SK-N-SH (cell line): ENCODE results near the gene PCSK7. TPM values are rescaled to one million over a fixed set of nuclear protein-coding genes. Genes with fewer than 3 reads are reported as not detected.

Source experiments
- CTCF ChIA-PET: fragments of 300-600, 350-600 bp; formaldehyde crosslinking; extraction: SDS; loops from one replicate; lab custom pipeline; 2021; lab: Yijun Ruan, JAX
- POLR2A ChIA-PET: fragments of 350-600 bp; sonication (Branson Sonifier 250); formaldehyde crosslinking; extraction: SDS; loops from one replicate; lab custom pipeline; 2020; ENCODE audit warnings: antibody characterized with exemption, inconsistent platforms; lab: Yijun Ruan, JAX
- DNase-seq: peaks from one replicate; pipeline ENCODE4 v3.0.0; 2012
- H2AFZ ChIP-seq: fragments of 200-600 bp; sonication (generic); 2 replicates; pipeline ENCODE4 v1.8.1; 2016; ENCODE audit warnings: antibody characterized with exemption, mild to moderate bottlenecking, low read depth
- H3F3A ChIP-seq: fragments of 200-600 bp; sonication (generic); replicated peaks from 2 replicates; pipeline ENCODE3; 2016; ENCODE audit warnings: antibody characterized with exemption, mild to moderate bottlenecking; ENCODE audit not compliant: insufficient read depth
- H3K27ac ChIP-seq, 2 experiments: fragments of 200-500 bp in 1 of 2; fragments of 200-600 bp in 1 of 2; sonication (Bioruptor generic) in 1 of 2; sonication (generic), shearing (Covaris generic) in 1 of 2; 2 replicates each; pipeline versions ENCODE4 v1.5.1 to v1.6.1; 2014 to 2016; ENCODE audit warnings: low read depth in 2 of 2, inconsistent platforms in 1 of 2, low read length in 1 of 2, mild to moderate bottlenecking in 1 of 2, mixed read lengths in 1 of 2
- H3K27me3 ChIP-seq: fragments of 200-600 bp; sonication (generic), shearing (Covaris generic); 2 replicates; pipeline ENCODE4 v1.6.1; 2016; ENCODE audit warnings: mixed run types; ENCODE audit not compliant: insufficient read depth
- H3K36me3 ChIP-seq, 2 experiments: fragments of 200-500 bp in 1 of 2; fragments of 200-600 bp in 1 of 2; sonication (Bioruptor generic) in 1 of 2; sonication (generic) in 1 of 2; replicated peaks in 1 of 2; 2 replicates each; pipeline versions ENCODE3 to v1.5.1; 2014 to 2016; ENCODE audit warnings: low read length in 1 of 2, mild to moderate bottlenecking in 1 of 2; ENCODE audit not compliant: insufficient read depth in 2 of 2, control insufficient read depth in 1 of 2
- H3K4me1 ChIP-seq, 2 experiments: fragments of 200-500 bp in 1 of 2; fragments of 200-600 bp in 1 of 2; sonication (Bioruptor generic) in 1 of 2; sonication (generic), shearing (Covaris generic) in 1 of 2; 2 replicates each; pipeline versions ENCODE4 v1.5.1 to v1.6.1; 2014 to 2016; ENCODE audit warnings: low read depth in 1 of 2, low read length in 1 of 2, mixed run types in 1 of 2; ENCODE audit not compliant: insufficient read depth in 2 of 2, control insufficient read depth in 1 of 2
- H3K4me2 ChIP-seq: fragments of 200-600 bp; sonication (generic), shearing (Covaris generic); 2 replicates; pipeline ENCODE4 v1.6.1; 2017; ENCODE audit warnings: mixed run types
- H3K4me3 ChIP-seq, 2 experiments: fragments of 200-500 bp in 1 of 2; fragments of 200-600 bp in 1 of 2; sonication (Bioruptor generic) in 1 of 2; sonication (generic), shearing (Covaris generic) in 1 of 2; 2 replicates each; pipeline versions ENCODE4 v1.5.1 to v1.8.1; 2014 to 2016; ENCODE audit warnings: low read depth in 2 of 2, inconsistent platforms in 1 of 2, low read length in 1 of 2, mild to moderate bottlenecking in 1 of 2, mixed read lengths in 1 of 2, moderate library complexity in 1 of 2
- H3K79me2 ChIP-seq: fragments of 200-600 bp; sonication (generic); 2 replicates; pipeline ENCODE4 v1.8.1; 2017; ENCODE audit warnings: mild to moderate bottlenecking; ENCODE audit not compliant: insufficient read depth
- H3K9ac ChIP-seq: fragments of 200-600 bp; sonication (generic); 2 replicates; pipeline ENCODE4 v1.6.1; 2017; ENCODE audit warnings: mixed run types
- H3K9me2 ChIP-seq: fragments of 200-600 bp; sonication (generic); 2 replicates; pipeline ENCODE4 v1.6.1; 2017; ENCODE audit warnings: mixed run types
- H3K9me3 ChIP-seq: fragments of 200-600 bp; sonication (generic); 2 replicates; pipeline ENCODE4 v1.6.1; 2017; ENCODE audit warnings: mixed run types, mild to moderate bottlenecking, moderate library complexity
- H4K20me1 ChIP-seq: fragments of 200-600 bp; sonication (generic); 2 replicates; pipeline ENCODE4 v1.6.1; 2017; ENCODE audit warnings: mild to moderate bottlenecking, mixed run types; ENCODE audit not compliant: insufficient read depth
- EZH2phosphoT487 ChIP-seq: fragments of 200-600 bp; sonication (generic); IDR thresholded peaks from 2 replicates; pipeline ENCODE4 v1.6.1; 2017; ENCODE audit warnings: low read depth, mixed run types, mild to moderate bottlenecking, antibody characterized with exemption, moderate library complexity, borderline replicate concordance
- FOSL2 ChIP-seq: IDR thresholded peaks from 2 replicates; pipeline ENCODE4 v1.4.0; 2012; ENCODE audit warnings: low read depth, mild to moderate bottlenecking, moderate library complexity, borderline replicate concordance
- JUND ChIP-seq: IDR thresholded peaks from 2 replicates; pipeline ENCODE4 v1.4.0; 2012
- MEF2A ChIP-seq: IDR thresholded peaks from 2 replicates; pipeline ENCODE4 v1.4.0; 2012; ENCODE audit warnings: low read depth, borderline replicate concordance
- RAD21 ChIP-seq: IDR thresholded peaks from 2 replicates; pipeline ENCODE4 v1.6.1; 2012; ENCODE audit warnings: mild to moderate bottlenecking, low read length
- SMC3 ChIP-seq: IDR thresholded peaks from 2 replicates; pipeline ENCODE4 v1.6.1; 2012; ENCODE audit warnings: low read depth, low read length, improper control_type of control experiment
- TEAD4 ChIP-seq: IDR thresholded peaks from 2 replicates; pipeline ENCODE4 v1.4.0; 2012; ENCODE audit warnings: mild to moderate bottlenecking, borderline replicate concordance; ENCODE audit not compliant: insufficient read depth
- WGBS: methylation state at CpG from one replicate; pipeline ENCODE4 v1.1.6; 2017; ENCODE audit warnings: low lambda C conversion rate; 5-methylcytosine and 5-hydroxymethylcytosine counted together
- polyA plus RNA-seq, 3 experiments: library from polyadenylated mRNA; depleted of rRNA; stranded (reverse); fragments of >200 nt; gene quantifications; 2 replicates each; pipeline ENCODE4 v1.2.3, GENCODE V29; 2012
- TF ChIP-seq, protein P1 (sequence below): IDR thresholded peaks from 2 replicates; pipeline ENCODE4 v1.4.0; 2012; ENCODE audit warnings: low read depth, borderline replicate concordance
- TF ChIP-seq, protein P2 (sequence below): fragments of 200-600 bp; sonication (generic); IDR thresholded peaks from 2 replicates; pipeline ENCODE4 v1.6.1; 2017; ENCODE audit warnings: antibody characterized with exemption, mild to moderate bottlenecking, moderate library complexity
- TF ChIP-seq, protein P3 (sequence below): IDR thresholded peaks from 2 replicates; pipeline ENCODE4; 2012
- TF ChIP-seq, protein P4 (sequence below): fragments of 150-350 bp; IDR thresholded peaks from 2 replicates; pipeline ENCODE4 v1.6.1; 2016; ENCODE audit warnings: mild to moderate bottlenecking, low read depth, low read length
- TF ChIP-seq, protein P5 (sequence below): IDR thresholded peaks from 2 replicates; pipeline ENCODE4 v1.4.0; 2012; ENCODE audit warnings: low read depth

The PCSK7 gene
- polyA plus RNA-seq, 1 of the 3 experiments (the other 2 are of a cell fraction) = 49.7 TPM

DNA sequence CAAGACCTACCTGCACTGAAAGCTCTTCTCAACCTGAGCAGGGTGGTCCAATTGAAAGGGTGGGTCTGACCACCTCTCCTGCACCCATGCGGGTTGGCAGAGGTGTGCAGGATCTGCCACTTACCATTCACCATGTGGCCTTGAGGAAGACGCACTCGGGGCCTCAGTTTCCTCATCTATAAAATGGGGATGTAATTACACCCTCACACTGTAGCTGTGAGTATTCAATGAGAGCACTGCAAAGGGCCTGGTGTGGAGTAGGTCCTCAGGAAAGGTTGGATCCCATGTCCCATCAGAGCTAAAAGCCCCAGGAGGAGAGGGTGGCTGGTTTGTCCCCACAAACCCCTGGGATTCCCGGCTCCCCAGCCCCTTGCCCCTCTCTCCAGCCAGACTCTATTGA, 33.3 kb downstream of the PCSK7 start (continued):
- TF ChIP-seq, protein P1, sequence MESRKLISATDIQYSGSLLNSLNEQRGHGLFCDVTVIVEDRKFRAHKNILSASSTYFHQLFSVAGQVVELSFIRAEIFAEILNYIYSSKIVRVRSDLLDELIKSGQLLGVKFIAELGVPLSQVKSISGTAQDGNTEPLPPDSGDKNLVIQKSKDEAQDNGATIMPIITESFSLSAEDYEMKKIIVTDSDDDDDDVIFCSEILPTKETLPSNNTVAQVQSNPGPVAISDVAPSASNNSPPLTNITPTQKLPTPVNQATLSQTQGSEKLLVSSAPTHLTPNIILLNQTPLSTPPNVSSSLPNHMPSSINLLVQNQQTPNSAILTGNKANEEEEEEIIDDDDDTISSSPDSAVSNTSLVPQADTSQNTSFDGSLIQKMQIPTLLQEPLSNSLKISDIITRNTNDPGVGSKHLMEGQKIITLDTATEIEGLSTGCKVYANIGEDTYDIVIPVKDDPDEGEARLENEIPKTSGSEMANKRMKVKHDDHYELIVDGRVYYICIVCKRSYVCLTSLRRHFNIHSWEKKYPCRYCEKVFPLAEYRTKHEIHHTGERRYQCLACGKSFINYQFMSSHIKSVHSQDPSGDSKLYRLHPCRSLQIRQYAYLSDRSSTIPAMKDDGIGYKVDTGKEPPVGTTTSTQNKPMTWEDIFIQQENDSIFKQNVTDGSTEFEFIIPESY = no peak

DNA sequence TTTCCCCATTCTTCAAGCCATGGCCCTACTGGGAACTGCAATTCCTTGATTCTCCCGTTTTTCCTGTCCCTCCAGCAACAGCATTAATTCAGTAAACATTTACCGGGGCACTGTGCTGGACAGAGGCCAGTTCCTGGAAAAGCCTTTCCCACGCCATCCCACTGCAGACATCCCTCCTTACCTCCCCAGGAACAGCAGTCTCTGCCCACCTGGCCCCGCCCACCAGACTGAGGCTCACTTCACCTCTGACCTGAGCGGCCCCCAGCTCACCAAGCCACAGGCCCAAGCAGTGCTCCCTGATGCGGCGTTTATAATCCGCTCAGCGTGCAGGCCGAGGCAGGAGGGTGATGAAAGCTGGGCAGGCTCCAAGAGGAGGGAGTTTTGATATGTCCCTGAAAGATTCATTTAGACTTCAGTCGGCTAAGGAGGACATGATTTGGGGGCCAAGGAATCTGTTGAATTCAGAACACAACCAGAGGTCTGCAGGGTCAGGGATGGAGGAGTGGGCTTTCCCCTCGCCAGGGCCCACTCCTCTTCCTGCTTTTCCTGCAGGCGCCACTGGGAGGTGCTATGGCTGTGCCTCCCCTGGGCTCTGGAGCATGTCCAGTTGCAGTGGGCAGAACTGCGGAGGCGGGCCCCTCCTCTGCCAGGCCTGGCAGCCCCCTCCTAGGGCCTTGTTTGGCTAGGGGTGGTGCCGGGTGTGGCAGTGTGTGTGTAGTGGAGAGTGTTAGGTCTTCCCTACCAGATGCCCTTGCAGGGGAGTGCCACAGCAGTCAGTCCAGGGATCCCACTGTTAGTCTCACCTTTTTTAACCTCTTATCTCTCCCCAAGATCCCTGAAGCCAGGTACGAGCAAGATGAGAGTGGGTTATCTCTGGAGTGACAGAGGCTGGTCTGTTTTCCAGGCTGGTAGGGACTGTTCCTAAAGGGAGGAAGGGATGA, 34.1 kb downstream of the PCSK7 start:
- Histone ChIP-seq H3K4me2 (peak overlapping the region; percentile 77), H4K20me1 (peaks cover 11% of the 10 kb centered on the region; the same call in 1 of the 2 replicates), H3K27me3 (no peaks in the 10 kb centered on the region), H3K36me3 (peaks cover 0 to 4% of the 10 kb centered on the region in 2 experiments), H3F3A (peaks cover 8% of the 10 kb centered on the region), H2AFZ (no peak overlapping the region), H3K27ac (peak overlapping the region in 1 of 2 experiments; percentile 75; a peak in 3 of 4 replicates), H3K79me2 (peaks cover 55% of the 10 kb centered on the region)
- 93% methylated on average over 14 of the region's 17 CpGs for WGBS
- POLR2A ChIA-PET = interaction anchor here (0.6 to 1.1 kb wide), 3 partner anchors 17 to 24 kb away, joined by 3 to 4 read pairs (median 3); partner anchors contain the start of gene SIDT2
- no peak for TF ChIP-seq JUND
- TF ChIP-seq, protein P2, sequence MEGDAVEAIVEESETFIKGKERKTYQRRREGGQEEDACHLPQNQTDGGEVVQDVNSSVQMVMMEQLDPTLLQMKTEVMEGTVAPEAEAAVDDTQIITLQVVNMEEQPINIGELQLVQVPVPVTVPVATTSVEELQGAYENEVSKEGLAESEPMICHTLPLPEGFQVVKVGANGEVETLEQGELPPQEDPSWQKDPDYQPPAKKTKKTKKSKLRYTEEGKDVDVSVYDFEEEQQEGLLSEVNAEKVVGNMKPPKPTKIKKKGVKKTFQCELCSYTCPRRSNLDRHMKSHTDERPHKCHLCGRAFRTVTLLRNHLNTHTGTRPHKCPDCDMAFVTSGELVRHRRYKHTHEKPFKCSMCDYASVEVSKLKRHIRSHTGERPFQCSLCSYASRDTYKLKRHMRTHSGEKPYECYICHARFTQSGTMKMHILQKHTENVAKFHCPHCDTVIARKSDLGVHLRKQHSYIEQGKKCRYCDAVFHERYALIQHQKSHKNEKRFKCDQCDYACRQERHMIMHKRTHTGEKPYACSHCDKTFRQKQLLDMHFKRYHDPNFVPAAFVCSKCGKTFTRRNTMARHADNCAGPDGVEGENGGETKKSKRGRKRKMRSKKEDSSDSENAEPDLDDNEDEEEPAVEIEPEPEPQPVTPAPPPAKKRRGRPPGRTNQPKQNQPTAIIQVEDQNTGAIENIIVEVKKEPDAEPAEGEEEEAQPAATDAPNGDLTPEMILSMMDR = peak; percentile 49
- TF ChIP-seq, all 33 proteins: peak for 1
- Histone ChIP-seq H3K9ac (peak overlapping the region; percentile 64), H3K9me2 (no peaks in the 10 kb centered on the region), H3K4me1 (peaks cover 9 to 13% of the 10 kb centered on the region in 2 experiments; a peak in 3 of 4 replicates), H3K9me3 (no peaks in the 10 kb centered on the region), H3K4me3 (peak overlapping the region in 1 of 2 experiments; percentile 51; a peak in 1 of 4 replicates)
- CTCF ChIA-PET = interaction anchor here (0.7 to 2.0 kb wide), 6 partner anchors 12 to 75 kb away, joined by 3 to 6 read pairs (median 3); no protein-coding TSS in a partner anchor
- DNase-seq = peak; percentile 77

DNA sequence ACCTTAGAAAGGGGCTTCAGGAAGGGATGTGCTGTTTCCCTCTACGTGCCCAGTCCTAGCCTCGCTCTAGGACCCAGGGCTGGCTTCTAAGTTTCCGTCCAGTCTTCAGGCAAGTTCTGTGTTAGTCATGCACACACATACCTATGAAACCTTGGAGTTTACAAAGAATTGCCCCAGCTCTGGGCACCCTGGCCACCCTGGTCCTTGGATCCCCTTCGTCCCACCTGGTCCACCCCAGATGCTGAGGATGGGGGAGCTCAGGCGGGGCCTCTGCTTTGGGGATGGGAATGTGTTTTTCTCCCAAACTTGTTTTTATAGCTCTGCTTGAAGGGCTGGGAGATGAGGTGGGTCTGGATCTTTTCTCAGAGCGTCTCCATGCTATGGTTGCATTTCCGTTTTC, 34.9 kb downstream of the PCSK7 start:
- Histone ChIP-seq H3K27me3 (no peaks in the 10 kb centered on the region), H3K4me3 (no peak overlapping the region), H3K27ac (no peak overlapping the region), H2AFZ (no peak overlapping the region), H3K9me2 (no peaks in the 10 kb centered on the region), H3K9me3 (no peaks in the 10 kb centered on the region), H3K4me2 (no peak overlapping the region), H3K9ac (no peak overlapping the region), H3K36me3 (peaks cover 0 to 8% of the 10 kb centered on the region in 2 experiments), H3K79me2 (peaks cover 47% of the 10 kb centered on the region), H3F3A (peaks cover 8% of the 10 kb centered on the region), H4K20me1 (peaks cover 3% of the 10 kb centered on the region; the same call in 1 of the 2 replicates), H3K4me1 (peaks cover 9 to 10% of the 10 kb centered on the region in 2 experiments; a peak in 3 of 4 replicates)
- 93% methylated on average over 6 of the region's 7 CpGs for WGBS
- POLR2A ChIA-PET = interaction anchor here (0.6 to 1.1 kb wide), 3 partner anchors 16 to 25 kb away, joined by 3 to 4 read pairs (median 3); partner anchors contain the start of gene SIDT2
- DNase-seq = no peak
- CTCF ChIA-PET = interaction anchor here (0.7 to 2.0 kb wide), 3 partner anchors 15 to 74 kb away, joined by 3 to 6 read pairs (median 4); no protein-coding TSS in a partner anchor
- TF ChIP-seq TEAD4 (no peak), EZH2phosphoT487 (no peak), SMC3 (no peak), RAD21 (no peak), JUND (no peak), FOSL2 (no peak), MEF2A (no peak)
- TF ChIP-seq, protein P3, sequence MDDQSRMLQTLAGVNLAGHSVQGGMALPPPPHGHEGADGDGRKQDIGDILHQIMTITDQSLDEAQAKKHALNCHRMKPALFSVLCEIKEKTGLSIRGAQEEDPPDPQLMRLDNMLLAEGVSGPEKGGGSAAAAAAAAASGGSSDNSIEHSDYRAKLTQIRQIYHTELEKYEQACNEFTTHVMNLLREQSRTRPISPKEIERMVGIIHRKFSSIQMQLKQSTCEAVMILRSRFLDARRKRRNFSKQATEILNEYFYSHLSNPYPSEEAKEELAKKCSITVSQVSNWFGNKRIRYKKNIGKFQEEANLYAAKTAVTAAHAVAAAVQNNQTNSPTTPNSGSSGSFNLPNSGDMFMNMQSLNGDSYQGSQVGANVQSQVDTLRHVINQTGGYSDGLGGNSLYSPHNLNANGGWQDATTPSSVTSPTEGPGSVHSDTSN = no peak
- TF ChIP-seq, protein P1 = no peak
- TF ChIP-seq, protein P4, sequence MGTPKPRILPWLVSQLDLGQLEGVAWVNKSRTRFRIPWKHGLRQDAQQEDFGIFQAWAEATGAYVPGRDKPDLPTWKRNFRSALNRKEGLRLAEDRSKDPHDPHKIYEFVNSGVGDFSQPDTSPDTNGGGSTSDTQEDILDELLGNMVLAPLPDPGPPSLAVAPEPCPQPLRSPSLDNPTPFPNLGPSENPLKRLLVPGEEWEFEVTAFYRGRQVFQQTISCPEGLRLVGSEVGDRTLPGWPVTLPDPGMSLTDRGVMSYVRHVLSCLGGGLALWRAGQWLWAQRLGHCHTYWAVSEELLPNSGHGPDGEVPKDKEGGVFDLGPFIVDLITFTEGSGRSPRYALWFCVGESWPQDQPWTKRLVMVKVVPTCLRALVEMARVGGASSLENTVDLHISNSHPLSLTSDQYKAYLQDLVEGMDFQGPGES = no peak
- TF ChIP-seq, protein P5, sequence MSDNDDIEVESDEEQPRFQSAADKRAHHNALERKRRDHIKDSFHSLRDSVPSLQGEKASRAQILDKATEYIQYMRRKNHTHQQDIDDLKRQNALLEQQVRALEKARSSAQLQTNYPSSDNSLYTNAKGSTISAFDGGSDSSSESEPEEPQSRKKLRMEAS = no peak
